Neural progenitor cell (in vitro differentiated cells): ENCODE measurements around the gene PRCD.

Experiments
- EZH2 ChIP-seq: fragments of 200-600 bp; sonication (generic); IDR thresholded peaks from 2 replicates; pipeline ENCODE4 v1.6.1; 2017; ENCODE audit warnings: antibody characterized with exemption, mild to moderate bottlenecking, moderate library complexity
- TF ChIP-seq, protein P1 (sequence below): fragments of 200-600 bp; sonication (generic); IDR thresholded peaks from 2 replicates; pipeline ENCODE4 v1.5.1; 2017; ENCODE audit warnings: antibody characterized with exemption, mild to moderate bottlenecking

GRCh38 chr17:76547642-76548202, 7.9 kb downstream of the PRCD start:
- no peak for TF ChIP-seq EZH2
- TF ChIP-seq, protein P1, sequence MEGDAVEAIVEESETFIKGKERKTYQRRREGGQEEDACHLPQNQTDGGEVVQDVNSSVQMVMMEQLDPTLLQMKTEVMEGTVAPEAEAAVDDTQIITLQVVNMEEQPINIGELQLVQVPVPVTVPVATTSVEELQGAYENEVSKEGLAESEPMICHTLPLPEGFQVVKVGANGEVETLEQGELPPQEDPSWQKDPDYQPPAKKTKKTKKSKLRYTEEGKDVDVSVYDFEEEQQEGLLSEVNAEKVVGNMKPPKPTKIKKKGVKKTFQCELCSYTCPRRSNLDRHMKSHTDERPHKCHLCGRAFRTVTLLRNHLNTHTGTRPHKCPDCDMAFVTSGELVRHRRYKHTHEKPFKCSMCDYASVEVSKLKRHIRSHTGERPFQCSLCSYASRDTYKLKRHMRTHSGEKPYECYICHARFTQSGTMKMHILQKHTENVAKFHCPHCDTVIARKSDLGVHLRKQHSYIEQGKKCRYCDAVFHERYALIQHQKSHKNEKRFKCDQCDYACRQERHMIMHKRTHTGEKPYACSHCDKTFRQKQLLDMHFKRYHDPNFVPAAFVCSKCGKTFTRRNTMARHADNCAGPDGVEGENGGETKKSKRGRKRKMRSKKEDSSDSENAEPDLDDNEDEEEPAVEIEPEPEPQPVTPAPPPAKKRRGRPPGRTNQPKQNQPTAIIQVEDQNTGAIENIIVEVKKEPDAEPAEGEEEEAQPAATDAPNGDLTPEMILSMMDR: no peak
